GM21447 (cell line): ENCODE measurements around the gene MTAP.

Experiments
- ATAC-seq: cut with Tn5 transposase; IDR thresholded peaks from one replicate; pipeline ENCODE4 v1.9.1; 2021; ENCODE audit not compliant: unreplicated experiment

The MTAP gene

GRCh38 chr9:21967702-21968101 is 165.3 kb downstream of the MTAP start:
- no peak for ATAC-seq

- no peak for ATAC-seq
These were observed 166.0 kb downstream of the MTAP start for GRCh38 chr9:21968331-21969010.

DNA sequence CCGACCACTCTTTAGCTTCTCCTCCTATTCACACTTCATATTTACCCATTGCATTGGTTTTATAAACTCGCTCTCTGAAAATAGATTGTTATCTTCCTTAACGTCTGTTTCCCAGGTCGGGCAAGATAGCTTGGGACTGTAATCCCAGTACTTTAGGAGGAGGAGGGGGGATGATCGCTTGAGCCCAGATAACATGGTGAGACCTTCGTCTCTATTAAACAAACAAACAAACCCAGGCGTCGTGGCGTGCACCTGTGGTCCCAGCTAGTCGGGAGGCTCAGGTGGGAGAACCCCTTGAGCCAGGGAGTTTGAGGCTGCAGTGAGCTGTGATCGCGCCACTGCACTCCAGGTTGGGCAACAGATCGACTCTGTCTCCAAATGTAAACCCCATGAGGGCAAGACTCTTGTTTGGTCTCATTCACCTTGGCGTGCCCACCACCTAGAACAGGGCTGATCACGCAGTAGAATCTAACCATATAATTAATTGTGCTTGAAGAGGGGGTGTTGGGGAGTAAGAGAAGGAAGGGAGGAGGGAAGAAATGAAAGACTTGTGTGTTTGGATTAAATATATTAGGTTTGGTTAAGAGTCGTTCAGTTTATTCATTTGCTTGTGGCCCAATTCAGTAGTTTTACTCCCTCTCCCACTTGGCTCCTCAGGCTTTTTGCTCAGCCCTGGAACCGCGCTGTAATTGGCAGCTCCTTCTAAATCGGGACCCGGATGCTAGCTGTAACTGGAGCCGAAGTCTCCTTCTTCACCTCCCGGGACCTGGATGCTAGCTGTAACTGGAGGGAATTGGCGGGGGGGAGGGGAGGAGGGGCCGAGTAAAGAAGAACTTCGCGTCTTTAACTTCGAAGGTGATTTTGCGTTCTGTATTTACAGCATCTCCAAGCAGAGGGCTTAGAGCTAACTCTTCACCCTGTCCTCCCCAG is 166.8 kb downstream of the MTAP start:
- ATAC-seq, result no peak

GRCh38 chr9:21969951-21970799 is 167.7 kb downstream of the MTAP start:
- no peak for ATAC-seq

- ATAC-seq, result no peak
These were observed 168.6 kb downstream of the MTAP start for GRCh38 chr9:21970800-21971640.

GRCh38 chr9:21972361-21972760 is 169.9 kb downstream of the MTAP start:
- no peak for ATAC-seq

- ATAC-seq, result no peak
These were observed 171.9 kb downstream of the MTAP start for GRCh38 chr9:21974343-21974721.

- peak; percentile 57 for ATAC-seq
These were observed 172.4 kb downstream of the MTAP start for GRCh38 chr9:21974722-21975409.

GRCh38 chr9:21976334-21976875 is 174.0 kb downstream of the MTAP start:
- no peak for ATAC-seq

DNA sequence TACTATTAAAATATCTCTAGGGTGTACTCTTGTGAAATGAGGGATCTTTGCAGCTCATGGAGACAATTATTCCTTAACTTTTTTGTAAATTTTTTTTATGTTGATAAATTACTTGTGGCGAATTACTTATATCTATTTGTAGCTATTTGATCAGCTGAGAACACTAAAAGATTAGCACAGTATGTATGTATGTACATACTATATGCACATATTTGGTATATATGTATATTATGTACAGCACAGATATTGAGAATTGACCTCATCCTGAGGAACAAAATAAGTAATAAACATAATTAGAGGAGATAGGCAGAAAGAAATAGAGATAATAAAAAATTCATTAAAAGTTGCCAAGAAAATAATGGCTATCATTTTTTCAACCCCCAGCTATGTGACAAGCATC is 180.0 kb downstream of the MTAP start:
- no peak for ATAC-seq

DNA sequence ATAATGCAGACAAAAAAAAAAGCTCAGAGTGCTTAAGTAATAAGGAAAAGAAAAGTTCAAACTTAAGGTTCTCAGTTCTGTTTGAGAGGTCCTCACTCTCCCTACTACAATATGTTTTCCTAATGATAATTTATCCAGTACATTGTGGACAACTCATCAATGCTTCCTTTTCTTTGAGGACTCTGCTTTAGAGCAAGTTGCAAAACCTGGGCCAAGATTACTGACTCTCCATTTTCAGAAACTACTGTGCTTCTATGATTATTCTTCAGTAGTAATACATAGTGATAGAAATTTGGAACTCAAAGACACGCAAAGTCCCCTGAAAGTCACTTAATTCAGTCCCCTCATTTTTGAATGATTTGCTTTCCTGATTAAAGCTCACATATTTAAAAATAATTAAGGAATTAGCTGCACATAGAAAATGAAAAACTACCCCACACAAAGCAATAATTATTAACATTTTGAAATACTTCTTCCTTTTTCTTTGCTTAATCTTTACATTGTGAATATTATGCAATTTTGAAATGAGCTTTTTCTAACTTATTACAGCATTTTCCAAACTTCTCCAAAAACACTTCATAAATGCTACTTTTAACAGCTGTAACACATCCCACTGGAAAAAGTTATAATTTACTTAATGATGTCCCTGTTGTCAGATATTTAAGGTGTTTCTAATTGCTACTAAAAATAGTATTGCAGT is 180.6 kb downstream of the MTAP start:
- no peak for ATAC-seq

DNA sequence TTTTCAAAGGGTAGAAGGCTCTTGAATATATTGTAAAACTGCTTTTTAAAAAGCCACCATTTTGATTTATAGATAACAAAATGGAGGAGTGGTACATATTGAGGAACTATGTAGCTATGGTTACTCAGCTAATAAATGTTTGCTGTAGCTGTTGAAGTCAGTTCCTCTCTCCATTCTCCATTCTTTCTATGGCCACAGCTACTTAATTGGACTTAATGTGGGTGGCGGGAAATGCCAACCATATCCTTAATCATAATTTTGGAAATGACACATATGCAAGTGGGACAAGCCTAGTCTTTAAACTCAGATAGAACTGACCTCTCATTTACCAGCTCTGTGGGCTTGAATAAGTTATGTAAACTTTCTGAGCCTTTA is 181.1 kb downstream of the MTAP start:
- ATAC-seq, result no peak

- no peak for ATAC-seq
These were observed 181.7 kb downstream of the MTAP start for GRCh38 chr9:21984101-21984500.

DNA sequence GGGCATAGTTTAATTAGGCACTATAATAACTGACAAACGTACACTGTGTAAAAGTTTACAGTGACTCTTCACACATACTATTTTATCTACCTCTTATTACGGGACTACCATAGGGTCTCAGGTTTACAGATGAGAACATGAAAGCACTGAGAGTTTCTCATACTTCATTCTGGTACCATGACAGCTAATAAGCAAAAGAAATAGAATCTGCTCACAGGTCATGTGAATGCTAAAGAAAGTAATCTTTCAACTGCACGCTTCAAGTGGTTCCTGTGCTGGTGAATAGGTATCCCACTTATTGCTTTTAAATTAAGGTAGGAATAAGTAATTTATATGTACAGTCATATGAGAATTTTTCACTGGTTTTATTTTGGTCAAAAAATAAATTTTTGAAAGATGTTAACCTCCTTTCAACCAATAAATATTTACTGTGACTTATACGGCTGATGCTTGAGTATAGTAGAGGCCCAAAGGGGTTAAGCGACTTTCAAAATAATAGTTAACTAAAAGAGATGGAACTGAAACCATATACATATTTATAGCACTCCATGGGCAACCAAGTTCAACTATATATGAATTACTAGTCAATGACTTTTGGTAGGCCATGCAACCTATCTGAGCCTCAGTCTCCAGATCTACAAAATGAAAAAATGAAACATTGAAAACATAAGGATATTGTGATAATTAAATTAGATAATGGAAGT is 183.7 kb downstream of the MTAP start:
- ATAC-seq, result no peak
